GM18511 (cell line): Measurements from ENCODE around the gene POLE4.
A peak's percentile ranks its signal among the peaks of the same experiment; 100 is the strongest.

Source experiments
- ATAC-seq: cut with Tn5 transposase; IDR thresholded peaks from one replicate; pipeline ENCODE4 v1.9.1; 2021; ENCODE audit warnings: mild to moderate bottlenecking, moderate library complexity; ENCODE audit not compliant: unreplicated experiment

POLE4 gene, protein sequence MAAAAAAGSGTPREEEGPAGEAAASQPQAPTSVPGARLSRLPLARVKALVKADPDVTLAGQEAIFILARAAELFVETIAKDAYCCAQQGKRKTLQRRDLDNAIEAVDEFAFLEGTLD

DNA sequence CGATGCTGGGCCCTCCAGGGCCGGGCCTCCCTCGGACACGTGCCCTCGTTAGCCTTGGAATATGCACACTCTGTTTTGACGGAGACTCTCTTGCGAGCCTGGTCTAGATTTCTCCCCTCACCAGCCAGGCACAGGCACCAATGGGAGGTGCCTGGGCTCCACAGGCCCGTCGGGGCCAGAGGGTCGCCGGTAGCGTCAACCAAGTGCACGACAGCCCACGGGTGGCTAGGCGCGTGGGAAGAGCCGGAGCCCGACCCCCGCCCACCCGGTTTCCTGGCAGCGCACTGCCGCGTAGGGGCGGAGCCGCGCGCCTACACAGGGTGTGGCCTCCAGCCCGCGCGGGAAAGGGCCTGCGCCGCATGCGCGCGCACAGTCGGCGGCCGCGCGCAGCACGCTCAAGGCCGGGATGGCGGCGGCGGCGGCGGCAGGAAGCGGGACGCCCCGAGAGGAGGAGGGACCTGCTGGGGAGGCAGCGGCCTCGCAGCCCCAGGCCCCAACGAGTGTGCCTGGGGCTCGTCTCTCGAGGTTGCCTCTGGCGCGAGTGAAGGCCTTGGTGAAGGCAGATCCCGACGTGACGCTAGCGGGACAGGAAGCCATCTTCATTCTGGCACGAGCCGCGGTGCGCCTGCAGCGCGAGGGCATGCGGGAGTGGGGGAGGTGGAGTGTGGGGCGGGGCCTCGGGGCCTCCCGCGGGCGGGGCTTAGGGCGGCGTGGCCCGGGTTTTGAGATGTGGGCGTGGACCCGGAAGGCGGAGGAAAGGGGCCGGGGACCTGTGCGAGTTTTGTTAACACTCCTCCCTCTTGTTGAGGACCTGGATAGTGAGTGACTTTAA is at the start of gene POLE4:
POLE4 (plus strand) TSS at position 370 of the 832 bp plus-strand sequence; CDS start at position 407, 37 bp downstream.
- ATAC-seq, result peak; percentile 92

DNA sequence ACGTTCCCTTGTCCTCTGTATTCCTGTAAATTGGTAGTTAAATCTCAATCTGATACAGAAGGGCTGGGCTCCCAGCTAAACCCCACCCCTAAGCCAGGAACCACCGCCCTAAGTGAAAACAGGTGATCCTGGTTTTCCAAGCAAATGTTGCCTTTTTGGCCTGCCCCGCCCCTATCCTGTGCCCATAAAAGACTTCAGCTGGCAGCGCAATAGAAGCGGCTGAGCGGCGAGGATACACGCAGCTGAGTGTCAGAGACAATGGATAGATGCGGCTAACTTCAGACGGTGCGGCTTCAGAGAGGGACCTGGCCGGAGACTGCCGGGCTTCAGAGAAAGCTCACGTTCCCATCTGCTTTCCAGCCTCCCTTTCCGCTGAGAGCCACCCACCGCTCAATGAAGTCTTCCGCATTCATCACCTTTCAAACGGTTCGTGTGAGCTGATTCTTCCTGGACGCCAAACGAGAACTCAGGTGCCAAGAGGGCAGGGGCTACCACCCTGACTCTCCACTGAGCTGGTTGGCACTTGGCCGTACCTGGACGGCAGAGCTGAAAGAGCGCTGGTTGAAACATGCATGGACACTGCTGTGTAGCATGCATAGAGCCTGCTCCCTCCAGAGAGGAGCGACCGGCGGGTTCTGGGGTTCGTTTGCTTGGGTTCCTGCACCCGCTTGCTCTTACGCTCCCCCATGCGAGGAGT is 49.5 kb upstream of the POLE4 start:
- ATAC-seq, result no peak

DNA sequence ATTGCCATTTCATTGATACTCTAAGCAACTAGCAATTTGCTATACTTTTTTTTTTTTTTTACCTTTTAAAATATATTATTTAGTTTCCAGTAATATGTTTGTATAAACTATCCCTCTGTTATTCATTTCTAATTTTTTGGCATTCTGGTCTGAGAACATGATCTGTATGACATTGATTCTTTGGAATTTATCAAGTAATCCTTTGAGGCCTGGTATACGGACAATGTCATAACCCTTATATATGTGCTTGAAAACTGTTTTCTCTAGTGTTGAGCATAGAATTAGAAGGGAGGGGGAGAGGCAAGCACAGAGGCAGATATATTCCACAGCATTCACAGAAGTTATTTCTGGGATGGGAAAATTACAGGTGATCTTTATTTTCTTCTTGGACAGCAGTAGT is 48.2 kb upstream of the POLE4 start:
- ATAC-seq, result no peak

DNA sequence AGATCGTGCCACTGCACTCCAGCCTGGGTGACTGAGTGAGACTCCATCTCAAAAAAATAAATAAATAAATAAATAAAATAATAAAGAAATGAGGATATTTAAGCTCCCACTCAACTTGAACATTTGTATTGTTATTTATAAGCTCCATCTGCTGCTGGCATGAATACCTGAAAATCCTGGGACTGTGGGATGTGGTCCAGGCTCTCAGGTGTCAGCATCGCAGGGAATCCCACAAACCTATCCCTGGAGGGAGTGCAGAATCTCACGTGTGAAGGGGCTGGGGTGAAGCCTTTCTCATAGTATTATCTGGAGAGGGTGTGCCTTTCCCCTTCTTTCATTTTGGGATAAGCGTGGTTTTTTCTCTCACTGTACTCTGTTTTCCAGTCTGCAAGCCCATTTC is 47.4 kb upstream of the POLE4 start:
- ATAC-seq, result no peak

DNA sequence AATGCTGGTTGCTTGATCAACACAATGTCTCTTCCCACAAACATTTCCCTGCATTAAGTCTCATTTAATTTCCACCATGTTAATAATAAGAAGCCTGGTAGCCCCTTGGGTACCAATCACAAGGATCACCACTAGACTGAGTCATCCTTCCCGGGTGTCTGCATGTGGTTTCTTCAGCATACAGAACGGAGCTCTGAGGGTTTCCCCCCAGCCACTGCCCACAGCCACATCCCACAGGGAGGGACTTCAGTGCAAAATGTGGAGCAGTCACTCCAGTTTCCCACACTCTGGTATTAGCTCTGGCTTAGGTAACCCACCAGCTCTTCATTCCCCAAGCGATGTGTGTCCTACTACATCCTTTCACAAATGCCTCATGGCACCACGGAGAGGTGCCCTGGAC is 42.7 kb upstream of the POLE4 start:
- no peak for ATAC-seq

DNA sequence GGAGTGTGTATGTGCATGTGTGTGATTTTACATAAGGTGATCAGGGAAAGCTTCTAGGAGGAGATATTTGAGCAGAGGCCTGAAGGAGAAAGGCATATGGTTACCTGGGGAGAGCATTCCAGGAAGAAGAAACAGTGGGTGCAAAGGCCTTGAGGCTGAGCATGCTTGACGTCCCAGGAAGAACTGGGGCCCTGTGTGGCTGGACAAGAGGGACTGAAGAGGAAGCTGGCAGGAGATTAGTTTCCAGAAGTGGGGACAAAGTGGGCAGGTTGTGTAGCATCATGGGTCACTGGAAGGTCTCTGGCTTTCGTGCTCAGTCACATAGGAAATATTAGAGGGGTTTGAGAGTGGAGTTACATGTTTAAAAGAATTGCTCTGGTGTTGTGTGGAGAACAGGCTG is 42.0 kb upstream of the POLE4 start:
- no peak for ATAC-seq

DNA sequence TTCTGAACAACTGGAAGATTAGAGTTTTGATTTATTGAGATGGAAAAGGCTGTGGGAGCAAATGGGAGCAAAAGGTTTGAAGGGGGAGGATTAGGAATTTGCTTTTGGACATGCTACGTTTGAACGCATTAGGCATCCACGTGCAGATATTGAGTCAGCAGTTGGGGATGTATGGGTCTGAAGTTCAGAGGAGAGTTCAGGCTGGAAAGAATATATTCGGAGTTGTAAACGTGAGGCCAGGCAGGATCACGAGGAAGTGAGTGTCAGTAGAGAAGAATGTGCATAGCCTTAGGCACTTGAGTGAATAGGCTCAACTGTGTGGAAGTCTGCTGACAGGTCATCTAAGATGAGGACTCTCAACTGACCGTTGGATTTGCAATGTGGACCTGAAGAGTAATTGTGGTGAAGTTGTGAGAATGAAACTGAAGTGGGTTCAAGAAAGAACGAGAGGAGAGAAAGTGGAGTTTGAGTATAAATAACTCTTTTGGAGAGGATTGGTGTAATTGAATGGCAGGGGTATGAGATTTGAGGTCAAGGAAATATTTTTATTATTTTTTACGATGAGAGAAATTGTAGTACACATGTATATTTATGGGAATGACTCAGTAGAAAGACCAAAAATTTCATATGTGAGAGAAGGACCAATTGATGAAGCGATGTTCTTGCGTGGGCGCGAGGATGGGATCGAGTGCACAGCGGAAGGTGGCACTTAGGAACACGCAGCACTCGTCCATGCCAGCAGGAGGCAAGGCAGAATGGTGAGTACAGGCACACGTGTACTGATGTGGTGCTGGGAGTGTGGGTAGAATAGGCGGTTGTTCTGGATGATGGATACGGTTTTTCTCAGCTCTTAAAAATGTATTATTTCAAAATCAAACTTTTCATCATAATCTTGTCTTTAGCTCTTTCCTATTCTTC is 40.5 kb upstream of the POLE4 start:
- no peak for ATAC-seq

DNA sequence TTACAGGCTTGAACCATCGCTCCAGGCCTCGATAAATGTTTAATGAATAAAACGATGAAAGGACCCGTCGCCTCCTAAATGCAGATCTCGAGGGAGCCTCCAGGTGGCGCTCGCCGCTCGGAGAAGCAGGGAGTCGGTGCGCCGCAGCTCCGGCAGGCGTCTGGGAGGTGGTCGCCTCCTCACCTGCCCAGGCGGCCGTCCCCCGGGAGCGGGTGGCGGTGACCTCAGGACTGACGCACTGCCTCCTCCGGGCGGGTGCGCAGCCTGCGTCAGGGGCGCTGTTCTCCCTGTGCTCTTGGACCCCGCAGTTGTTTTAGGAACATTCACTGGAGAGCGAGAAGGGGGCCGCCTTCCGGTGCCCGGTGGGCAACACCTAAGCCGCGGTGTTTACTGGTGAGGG is 38.6 kb upstream of the POLE4 start:
- peak; percentile 57 for ATAC-seq

DNA sequence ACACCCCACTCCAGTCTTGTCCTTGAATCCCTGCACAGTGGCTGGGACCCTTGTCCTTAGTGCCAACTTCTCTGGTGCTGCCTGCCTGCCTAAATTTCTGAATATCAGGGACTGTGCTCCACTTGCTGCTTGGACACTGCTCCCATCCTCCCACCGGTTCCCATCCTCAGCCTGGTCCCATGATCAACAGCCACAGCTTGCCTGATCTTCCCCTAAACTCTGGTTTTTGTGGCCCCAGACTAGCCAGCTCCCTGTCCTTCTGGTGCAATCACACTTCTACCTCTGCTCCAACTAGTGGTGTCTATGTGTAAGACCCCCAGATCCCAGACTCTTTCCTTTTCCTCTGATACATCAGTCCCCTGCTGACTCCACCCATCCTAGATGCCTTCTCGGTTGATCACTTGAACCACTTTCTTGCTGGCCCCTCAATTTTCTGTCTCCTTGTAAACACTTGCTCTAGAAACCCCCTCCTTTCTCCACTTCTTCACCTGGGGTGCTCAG is 37.2 kb upstream of the POLE4 start:
- ATAC-seq, result no peak

DNA sequence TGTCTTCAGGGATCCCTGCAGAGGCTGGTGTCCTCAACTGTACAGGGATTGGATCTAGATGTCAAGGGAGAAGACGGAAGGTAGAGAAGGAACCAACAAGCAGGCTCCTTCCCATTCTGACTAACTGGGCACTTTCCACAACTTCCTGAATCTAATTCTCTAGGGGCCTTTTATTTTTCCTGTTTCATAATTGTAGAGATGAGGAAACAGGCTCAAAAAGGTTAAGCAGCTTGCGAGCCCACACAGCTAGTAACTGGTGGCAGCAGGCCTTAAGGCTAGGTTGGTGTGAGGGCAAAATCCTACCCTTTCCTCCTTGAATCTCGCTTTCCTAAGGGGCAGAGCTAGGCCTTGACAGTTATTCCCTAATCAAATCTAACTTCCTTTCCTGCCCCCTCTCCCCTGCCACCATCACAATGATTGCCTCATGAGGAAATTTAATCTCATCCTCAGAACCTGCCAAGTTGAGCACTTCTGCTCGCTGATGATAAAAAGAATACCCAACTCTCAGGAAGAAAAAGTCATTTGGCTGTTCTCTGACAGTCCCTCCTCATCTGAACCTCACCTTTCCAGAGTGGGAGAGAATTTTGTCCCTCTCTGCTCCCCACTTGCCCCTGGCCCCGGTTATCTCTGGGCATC is 35.7 kb upstream of the POLE4 start:
- ATAC-seq, result no peak

DNA sequence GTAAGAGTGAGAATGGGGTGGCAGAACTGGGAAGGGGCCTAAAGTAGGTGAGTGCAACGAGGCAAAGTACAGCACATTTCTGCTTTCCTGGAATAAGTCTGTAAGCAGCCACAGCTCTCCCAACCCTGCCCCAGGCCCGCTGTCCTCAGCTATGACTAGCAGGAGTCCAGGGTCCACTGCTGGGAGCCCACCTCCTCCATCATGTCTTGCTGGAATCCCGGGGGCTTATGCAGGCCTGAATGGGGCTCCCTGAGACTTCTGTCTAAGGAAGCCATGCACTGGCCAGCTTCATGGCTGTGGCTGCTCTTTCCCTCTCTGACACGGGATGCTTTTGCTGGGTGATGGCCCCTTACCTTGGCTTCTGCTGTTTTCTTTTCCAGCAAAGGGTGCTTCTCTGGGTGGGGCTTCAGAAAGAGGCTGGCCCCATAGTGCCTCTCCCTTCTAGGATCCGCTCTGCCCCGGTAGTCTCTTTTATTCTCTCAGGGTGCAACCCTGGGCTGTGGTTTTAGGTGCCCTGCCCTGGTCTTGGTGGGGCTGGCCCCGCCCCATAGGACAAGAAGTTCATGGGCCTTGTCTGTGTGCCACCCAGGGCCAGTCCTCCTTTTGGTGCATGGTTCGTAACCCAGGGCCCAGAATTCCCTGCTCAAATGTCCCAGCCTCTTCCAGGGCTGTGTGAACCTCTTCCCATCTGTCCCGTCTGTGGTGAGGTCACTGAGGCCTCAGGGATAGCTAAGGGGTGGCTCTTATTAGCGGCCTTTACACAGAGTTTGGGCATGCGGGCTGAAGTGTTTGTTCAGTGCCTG is 33.8 kb upstream of the POLE4 start:
- no peak for ATAC-seq

DNA sequence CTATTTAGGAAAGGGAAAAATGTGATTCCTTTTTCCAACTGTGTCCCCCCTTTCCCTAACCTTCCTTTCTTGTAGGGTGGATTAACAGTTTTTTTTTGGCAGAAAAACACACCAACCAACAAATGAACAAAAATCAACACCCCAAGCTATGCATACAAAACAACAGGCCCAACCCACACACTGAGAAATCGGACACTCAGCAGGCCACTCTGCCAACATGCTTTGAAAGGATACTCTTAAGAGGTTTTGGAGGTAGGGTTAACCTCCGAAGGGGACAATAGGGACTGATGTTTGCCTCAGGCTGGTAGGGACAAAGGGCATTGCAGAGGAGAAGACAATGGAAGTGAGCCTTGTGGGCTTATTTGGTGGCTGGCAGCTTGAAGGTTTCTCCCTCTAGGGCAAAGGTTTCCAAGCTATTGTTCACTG is 33.1 kb upstream of the POLE4 start:
- ATAC-seq, result no peak

DNA sequence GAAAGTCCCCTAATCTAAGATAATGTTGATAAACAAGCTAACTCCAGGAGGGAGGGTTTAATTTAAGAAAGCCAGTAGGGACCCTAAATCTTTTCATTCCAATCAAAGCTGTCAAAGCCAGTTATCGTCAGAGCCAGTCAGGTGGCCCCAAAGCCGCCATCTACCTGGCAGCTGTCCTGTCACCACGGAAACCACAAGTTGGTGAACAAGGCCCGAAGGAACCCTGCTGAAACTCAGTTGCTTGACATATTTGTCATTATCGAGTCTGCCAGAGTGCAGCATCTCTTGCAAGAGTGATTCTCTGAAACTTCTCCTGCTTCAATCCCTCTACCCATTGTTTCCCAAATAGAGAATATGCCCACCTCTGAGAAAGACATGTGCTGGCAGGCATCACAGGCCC is 30.8 kb upstream of the POLE4 start:
- ATAC-seq, result no peak

DNA sequence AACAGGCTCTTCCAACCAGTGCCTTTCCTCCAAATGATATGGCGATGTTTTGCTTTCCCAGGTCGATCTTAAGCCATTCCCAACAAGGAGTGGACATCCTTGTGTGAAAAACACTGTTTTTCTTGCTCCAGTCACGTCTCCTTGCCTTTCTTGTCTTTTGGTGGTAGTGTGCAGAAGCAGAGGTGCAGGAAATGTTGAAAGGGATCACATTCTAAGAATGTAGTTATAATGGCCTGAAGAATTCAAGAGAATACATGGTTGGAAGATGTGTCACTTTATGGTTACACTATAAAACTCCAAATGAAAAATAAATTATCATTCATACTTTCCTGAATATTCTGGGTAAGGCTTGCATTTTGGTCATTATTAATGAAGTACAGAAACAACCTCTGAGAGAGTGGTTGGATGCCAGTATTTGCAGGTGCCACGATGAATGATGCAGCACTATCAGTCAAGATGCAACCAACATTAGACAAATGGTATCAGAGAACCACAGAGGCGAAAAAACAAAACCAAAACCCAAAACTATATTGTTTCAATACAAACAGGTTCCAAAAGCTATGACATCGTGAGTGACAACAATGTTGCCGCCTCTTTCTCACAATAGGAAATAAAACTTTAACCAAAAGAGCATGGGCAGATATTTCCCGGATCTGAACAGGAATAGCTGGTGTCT is 27.5 kb upstream of the POLE4 start:
- no peak for ATAC-seq

DNA sequence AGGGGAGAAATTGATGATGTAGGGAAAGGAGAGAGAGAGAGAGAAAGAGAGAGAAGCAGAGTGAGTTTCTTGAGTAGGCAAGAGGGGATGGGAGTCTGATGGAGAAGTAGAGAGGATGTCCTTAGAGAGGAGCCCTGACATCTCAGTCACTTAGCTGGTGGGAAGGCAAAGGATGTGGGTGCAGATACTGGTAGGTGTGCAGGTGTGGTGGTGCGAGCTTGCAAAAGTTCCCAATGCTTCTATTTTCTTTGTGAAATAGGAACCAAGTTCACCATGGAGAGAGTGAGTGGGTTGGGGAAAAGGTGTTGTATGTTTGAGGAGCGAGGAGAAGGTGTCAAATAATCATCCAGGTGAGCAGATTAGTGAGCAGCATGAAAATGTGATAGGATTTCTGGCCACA is 26.5 kb upstream of the POLE4 start:
- ATAC-seq, result no peak

DNA sequence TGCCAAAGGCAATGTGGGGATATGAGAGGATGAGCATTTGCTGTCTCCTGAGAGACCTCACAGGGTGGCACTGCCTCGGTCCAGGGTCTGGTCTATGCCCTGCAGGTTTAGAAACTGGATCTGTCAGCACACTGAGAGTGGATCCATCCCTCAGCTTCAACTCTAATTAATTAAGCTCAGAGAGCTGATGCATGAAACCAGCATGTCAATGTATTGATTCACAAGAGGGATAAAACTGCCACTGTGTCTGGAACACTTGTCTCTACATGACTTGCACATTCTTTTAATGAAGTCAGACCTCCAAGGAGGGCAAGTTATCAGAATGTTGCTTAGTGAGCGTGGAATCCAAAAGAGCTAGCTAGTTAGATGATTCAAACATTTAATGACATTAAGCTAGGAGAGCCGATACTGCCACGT is 22.5 kb upstream of the POLE4 start:
- ATAC-seq, result no peak

DNA sequence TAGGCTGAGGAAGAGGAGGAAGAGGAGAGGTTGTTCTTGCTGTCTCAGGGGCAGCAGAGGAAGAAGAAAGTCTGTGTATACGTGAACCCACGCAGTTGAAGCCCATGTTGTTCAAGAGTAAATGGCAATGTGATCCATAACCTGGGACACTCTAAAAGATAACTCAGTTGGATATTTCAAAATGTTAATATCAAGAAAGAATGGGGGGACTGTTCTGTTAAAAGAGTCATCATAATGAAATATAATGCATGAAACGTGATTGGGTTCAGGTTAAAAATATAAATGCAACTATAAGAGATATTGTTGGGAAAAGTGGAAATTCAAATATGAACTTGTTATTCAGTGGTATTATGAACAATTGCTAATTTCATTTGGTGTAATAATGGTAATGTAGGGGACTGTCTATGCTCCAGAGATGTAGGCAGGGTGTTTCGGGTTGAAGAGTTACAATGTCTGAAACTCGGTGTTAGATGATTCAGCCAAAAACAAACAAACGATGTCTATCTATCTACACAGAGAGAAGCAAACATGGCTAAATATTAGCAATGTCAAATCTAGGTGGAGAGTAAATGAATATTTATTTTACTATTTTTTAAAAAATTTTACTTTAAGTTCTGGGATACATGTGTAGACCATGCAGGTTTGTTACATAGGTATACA is 21.1 kb upstream of the POLE4 start:
- ATAC-seq, result no peak

DNA sequence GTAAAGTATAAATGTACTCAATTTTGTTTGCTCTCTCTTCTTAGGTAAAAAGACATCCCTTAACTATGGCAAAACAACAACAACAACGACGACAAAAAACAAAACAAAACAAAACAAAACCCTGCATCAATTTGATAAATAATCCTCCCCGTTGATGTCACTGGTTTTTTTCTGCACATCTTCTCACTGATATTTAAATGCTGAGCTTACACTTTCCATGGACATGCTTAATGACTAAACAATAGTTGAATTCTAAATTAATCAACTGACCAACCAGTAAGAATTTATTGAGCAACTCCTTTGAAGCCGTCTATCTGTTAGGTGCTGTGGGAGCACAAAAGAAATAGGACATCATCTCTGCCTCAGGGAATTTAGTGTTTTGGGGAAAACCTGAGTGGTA is 20.2 kb upstream of the POLE4 start:
- no peak for ATAC-seq
